ENCODE data around the gene PTCH1.

The PTCH1 gene

DNA sequence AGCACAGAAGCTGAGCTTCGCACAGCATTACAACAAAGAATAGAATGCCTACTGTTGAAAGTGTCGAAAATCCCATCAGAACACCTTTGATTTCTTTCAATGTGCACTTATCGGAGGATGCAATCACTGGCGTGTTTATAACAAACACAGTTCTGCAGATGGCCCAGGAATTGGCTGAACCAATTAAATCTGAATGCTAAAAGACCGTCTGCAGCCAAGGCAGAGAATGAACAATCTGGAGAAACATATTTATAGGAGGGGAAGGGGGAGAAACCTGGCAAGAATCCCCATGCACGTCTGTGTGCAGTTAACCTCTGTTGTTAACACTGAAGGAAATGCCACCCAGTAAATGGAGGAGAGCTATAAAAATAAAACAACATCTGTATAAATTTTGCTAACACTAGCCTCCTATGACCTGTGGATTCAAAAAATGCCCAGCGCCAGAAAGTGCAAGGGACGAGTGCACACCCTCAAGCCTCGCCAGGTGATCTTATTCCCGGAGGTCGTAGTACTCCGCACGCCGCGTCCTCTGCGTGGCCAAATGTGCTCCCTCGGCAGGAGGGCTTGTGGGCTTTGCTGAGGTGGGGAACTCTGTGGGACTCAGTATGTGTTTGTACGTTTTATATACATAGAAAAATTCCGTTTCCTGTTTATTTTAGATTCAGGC lies 56.8 kb downstream of the PTCH1 start:
- DNase-seq (ENCODE audit: low read depth): no peak
- TF ChIP-seq CTCF (IDR thresholded peaks at IDR 0.05; ENCODE audit: low read length, missing control alignments): no peak
- no peak overlapping the region for H3K4me3 ChIP-seq (replicated peaks; ENCODE audit: low read depth, low read length)

DNA sequence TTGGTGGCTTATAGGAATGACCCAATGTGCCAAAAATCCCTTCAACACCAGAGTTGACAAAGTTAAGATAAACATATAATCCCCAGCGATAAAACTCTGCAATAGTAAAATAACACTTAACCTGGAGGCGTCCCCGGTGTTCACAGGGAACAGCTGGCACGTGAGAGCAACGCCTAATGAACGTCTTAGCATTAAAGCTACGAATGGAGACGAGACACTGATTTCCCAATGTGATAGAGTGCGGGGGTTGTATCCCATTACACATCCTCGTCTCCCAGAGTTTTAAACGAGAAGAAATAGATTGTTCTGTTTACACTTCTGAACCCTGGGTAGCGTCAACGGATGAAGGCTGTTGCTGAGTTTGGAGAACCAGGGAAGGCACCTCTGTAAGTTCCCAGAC lies 57.6 kb downstream of the PTCH1 start:
- no peak for DNase-seq (ENCODE audit: low read depth)
- TF ChIP-seq CTCF (IDR thresholded peaks at IDR 0.05; ENCODE audit: low read length, missing control alignments): no peak

GRCh38 chr9:95458666-95459065 lies 58.1 kb downstream of the PTCH1 start:
- peak; percentile 3 for DNase-seq (ENCODE audit: low read depth)
- TF ChIP-seq CTCF (IDR thresholded peaks at IDR 0.05; ENCODE audit: low read length, missing control alignments): no peak
- no peak overlapping the region for H3K4me3 ChIP-seq (replicated peaks; ENCODE audit: low read depth, low read length)

More for the DNA sequence above, 57.6 kb downstream of the PTCH1 start:
- H3K4me3 ChIP-seq (replicated peaks; ENCODE audit: low read depth, low read length): no peak overlapping the region

DNA sequence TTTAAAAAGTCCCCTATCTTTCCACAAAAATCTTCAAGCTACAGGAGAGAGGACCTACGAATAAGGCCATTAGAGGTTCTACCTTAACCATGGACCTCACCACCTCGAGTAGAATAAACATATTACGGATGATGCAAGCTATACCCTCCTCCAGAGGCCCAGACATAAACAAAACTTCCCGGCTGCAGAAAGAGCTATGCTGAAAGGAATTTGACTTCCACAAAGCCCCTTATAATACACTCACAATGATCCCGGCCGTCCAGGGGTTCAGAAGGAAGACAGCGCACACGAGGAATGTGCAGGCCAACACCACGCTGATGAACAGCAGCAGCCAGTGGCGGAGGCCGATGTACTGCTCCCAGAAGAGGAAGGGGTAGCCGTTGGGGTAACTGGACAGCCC lies 59.0 kb downstream of the PTCH1 start:
- H3K4me3 ChIP-seq (replicated peaks; ENCODE audit: low read depth, low read length): no peak overlapping the region
- no peak for DNase-seq (ENCODE audit: low read depth)
- TF ChIP-seq CTCF (IDR thresholded peaks at IDR 0.05; ENCODE audit: low read length, missing control alignments): no peak

GRCh38 chr9:95455714-95456113 lies 61.1 kb downstream of the PTCH1 start:
- TF ChIP-seq CTCF (IDR thresholded peaks at IDR 0.05; ENCODE audit: low read length, missing control alignments): no peak
- no peak overlapping the region for H3K4me3 ChIP-seq (replicated peaks; ENCODE audit: low read depth, low read length)
- DNase-seq (ENCODE audit: low read depth): no peak

DNA sequence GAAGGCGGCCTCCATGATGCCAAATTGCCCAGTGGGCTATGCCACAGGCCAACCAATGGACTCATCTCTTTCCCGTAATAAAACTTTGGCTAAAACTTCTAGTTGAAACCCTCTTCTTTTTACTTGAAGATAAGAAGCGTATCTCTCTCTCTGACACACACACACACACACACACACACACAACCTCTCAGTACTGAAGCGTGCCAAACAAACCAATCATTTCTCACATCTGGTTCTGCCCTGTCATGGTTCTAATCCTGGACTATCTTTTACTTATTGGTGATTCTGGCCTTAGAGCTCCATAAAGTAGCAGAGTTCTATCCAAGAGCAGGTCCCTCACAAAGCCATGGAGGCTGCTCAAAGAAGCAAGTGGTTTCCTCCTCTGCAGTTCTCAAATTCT lies 64.6 kb downstream of the PTCH1 start:
- H3K4me3 ChIP-seq (replicated peaks; ENCODE audit: low read depth, low read length): no peak overlapping the region
- DNase-seq (ENCODE audit: low read depth): no peak
- TF ChIP-seq CTCF (IDR thresholded peaks at IDR 0.05; ENCODE audit: low read length, missing control alignments): no peak

DNA sequence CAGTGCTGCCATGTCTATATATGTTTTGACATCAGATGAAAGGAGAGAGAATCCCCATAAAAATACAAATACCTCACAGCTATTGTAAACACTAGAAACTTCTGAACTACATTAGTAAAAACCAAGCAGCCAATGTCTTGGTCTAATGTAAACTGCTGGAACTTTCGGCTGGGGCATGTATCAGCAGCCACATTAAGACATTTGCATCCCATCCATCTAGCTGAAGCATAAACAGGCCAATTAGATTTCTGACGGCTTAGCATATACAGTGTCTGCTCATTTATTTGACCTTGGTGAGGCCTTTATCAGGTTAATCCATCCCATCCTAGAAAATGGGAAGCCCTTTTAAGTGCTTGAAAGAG lies 65.7 kb downstream of the PTCH1 start:
- TF ChIP-seq CTCF (IDR thresholded peaks at IDR 0.05; ENCODE audit: low read length, missing control alignments): no peak
- DNase-seq (ENCODE audit: low read depth): no peak
- no peak overlapping the region for H3K4me3 ChIP-seq (replicated peaks; ENCODE audit: low read depth, low read length)
